Cerebellar cortex (tissue), 1 donor: ENCODE results near the gene NSMCE3.

Source experiments
- DNase-seq: peaks from one replicate; pipeline ENCODE4 v3.0.0-alpha.2; 2015; ENCODE audit warnings: low spot score

The NSMCE3 gene

GRCh38 chr15:29220852-29221251, 48.8 kb downstream of the NSMCE3 start:
- peak; percentile 41 for DNase-seq

GRCh38 chr15:29216955-29217354, 52.7 kb downstream of the NSMCE3 start:
- DNase-seq, result no peak
